Neuron (in vitro differentiated cells): ENCODE data around the gene SERPINB4.

Experiments
- H2AFZ ChIP-seq: one replicate; pipeline ENCODE4 v1.6.1; 2013; ENCODE audit warnings: low read depth, mild to moderate bottlenecking, inconsistent platforms, low read length, moderate library complexity
- H3K27me3 ChIP-seq: one replicate; pipeline ENCODE4 v1.6.1; 2013; ENCODE audit warnings: low read length; ENCODE audit not compliant: insufficient read depth
- H3K36me3 ChIP-seq: one replicate; pipeline ENCODE4 v1.6.1; 2013; ENCODE audit warnings: low read length; ENCODE audit not compliant: insufficient read depth
- H3K4me1 ChIP-seq: one replicate; pipeline ENCODE4 v1.6.1; 2013; ENCODE audit warnings: low read length; ENCODE audit not compliant: insufficient read depth
- H3K4me3 ChIP-seq: 2 replicates; pipeline ENCODE4 v1.5.1; 2013; ENCODE audit warnings: mild to moderate bottlenecking, low read length, moderate library complexity
- H3K9me3 ChIP-seq: one replicate; pipeline ENCODE4 v1.6.1; 2013; ENCODE audit warnings: low read length

Gene SERPINB4

DNA sequence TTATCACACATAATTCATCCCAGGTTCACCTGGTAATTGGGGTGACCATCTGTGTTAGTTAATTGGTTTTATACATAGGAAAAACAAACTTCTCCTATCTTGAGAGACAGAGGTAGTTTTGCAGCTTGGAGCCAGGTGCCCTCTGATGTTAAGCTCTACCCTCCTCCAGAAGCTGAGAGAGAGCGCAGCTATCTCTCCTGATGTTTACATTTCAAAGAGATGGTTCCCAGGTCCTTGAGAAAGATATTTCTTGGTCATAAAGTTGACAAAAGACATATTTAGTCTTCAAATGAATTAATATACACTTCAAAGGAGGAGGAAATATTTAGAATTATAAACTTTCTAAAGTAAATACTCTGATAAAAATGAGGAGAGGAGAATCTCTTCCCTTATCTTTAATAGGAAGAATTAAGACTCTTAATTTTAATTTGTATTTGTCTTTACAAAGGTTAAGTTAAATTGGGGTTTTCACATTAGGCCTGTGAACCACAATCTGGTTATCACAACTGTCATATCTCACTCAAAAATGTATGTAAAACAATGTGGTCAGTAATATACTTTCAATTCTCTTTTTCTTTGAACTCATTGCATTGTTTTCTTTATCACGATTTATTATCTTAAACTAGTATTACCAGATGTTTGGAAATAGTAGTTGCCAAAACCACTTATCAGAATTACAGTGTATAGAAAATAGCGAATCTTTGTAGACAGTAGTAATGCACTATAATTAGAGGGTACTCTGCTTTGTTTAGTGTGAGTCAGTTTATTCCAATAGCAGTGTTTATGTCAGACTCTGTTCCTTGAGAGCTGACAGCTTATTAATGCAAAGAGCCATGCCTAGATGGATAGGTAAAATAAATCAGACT, 26.8 kb downstream of the SERPINB4 start:
- no peaks in the 10 kb centered on the region for H3K9me3 ChIP-seq
- no peaks in the 10 kb centered on the region for H3K27me3 ChIP-seq

DNA sequence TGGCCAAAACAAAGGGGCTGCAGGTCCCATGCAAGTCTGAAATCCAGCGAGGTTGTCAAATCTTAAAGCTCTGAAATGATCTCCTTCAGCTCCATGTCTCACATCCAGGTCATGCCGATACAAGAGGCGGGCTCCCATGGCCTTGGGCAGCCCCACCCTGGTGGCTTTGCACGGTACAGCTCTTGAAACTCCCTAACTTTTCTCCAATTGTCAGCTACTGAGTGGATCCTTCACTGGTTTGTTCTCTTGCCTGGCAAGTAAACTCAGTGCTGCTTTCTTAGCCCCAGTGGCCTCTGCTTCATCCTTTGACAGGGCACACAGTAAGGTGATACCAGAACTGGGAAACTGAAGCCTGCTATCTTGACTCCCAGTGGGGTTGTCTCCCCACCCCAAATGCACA, 30.6 kb downstream of the SERPINB4 start:
- H3K4me3 ChIP-seq: no peak overlapping the region
- no peaks in the 10 kb centered on the region for H3K27me3 ChIP-seq
- no peaks in the 10 kb centered on the region for H3K4me1 ChIP-seq
- no peak overlapping the region for H2AFZ ChIP-seq
- H3K9me3 ChIP-seq: no peaks in the 10 kb centered on the region
- H3K36me3 ChIP-seq: no peaks in the 10 kb centered on the region

More for the DNA sequence above, 26.8 kb downstream of the SERPINB4 start:
- H3K4me3 ChIP-seq: no peak overlapping the region
- no peak overlapping the region for H2AFZ ChIP-seq
- H3K4me1 ChIP-seq: no peaks in the 10 kb centered on the region
- H3K36me3 ChIP-seq: no peaks in the 10 kb centered on the region

DNA sequence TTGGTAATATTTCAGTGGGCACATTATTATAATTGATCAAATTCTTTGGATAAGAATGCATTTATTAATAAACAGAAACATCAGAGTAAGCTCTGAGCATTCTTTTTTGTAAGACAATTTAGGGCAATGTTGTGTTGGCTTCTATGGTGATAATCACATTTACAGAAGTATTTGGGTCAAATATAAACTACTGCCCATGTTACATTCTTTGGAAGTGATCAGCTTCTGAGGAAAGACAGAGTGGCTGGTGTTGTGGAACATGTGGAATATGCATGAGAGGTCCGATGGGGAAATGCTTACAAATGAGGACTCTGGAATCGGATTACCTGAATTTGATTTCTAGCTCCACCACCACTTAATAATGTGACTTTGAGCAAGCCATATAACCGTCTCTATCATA, 37.5 kb downstream of the SERPINB4 start:
- Histone ChIP-seq H3K36me3 (no peaks in the 10 kb centered on the region), H3K9me3 (no peaks in the 10 kb centered on the region), H3K4me1 (no peaks in the 10 kb centered on the region), H3K27me3 (no peaks in the 10 kb centered on the region), H2AFZ (no peak overlapping the region), H3K4me3 (no peak overlapping the region)

DNA sequence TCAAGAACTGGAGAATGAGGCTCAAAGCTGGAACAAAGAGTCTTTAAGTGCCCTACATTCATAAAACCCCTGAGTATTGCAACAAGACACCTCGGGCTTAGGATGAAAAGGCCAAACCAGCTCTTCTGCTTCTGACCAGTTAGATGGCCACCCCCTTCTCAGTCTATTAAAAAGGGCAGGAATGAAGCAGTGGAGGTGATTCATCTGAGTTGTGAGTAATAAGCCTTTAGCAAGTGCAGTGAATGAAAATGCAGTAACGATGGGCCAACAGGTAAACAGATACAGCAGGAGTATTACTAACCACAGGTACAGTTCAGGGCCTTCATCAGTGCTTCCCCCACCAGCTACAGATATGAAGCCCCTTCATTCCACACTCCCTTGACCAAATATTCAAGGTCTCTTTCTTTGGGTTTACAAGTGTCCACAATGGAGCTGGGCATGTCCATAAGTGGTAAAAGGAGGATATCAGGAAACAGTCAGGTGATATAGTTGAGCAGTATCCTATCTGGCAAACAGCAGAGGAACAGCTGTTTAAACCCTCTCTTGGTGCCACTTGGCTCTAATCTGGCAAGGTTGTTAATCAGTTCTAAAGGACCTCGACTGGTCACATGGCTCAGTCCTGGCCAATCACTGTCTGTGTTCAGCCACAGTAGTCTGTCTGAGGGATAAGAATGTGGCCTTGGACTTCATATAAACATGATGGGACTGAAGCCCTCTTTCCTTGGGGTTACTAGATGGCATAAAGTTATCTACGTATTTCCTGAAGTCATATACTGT, 39.1 kb downstream of the SERPINB4 start:
- no peak overlapping the region for H2AFZ ChIP-seq
- no peak overlapping the region for H3K4me3 ChIP-seq
- no peaks in the 10 kb centered on the region for H3K27me3 ChIP-seq
- H3K36me3 ChIP-seq: no peaks in the 10 kb centered on the region
- no peaks in the 10 kb centered on the region for H3K4me1 ChIP-seq
- no peaks in the 10 kb centered on the region for H3K9me3 ChIP-seq

DNA sequence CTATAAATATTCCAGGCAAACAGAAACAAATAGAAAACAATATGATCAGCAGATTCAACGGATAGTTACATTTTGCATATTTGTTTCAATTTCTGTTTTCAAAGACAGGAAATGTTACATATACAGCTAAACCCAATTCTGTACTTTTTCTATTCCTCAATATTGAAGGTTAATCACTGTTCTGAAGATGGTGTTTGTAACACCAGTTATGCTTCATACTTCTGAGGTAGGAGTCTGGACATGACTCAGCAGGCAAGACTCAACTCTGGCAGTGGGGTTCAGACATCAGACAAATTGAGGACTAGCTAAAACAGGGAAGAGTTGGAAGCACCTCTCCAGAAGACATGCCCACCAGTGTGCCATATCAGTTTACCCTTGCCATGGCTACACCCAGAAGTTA, 40.3 kb downstream of the SERPINB4 start:
- Histone ChIP-seq H3K9me3 (no peaks in the 10 kb centered on the region), H3K27me3 (no peaks in the 10 kb centered on the region), H3K36me3 (no peaks in the 10 kb centered on the region), H3K4me1 (no peaks in the 10 kb centered on the region), H2AFZ (no peak overlapping the region), H3K4me3 (no peak overlapping the region)

DNA sequence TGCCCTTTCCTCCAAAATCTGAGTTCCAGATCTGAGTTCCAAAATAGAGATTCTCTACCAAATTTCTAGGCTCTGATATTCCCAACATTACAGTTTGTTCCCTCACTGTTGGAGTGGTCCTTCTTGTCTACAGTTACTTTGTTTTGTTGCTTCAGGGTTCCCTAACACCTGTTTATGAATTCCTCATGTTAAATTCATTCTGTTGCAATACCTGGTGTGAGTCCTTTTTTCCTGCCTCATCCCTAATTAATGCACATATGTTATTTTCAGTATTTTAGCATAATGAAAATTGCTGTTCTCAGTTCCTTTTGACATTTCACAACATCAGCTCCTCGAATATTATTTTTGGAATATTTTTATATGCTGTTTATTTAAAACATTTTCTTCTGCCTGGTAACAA, 40.7 kb downstream of the SERPINB4 start:
- no peaks in the 10 kb centered on the region for H3K9me3 ChIP-seq
- no peaks in the 10 kb centered on the region for H3K27me3 ChIP-seq
- H3K4me3 ChIP-seq: no peak overlapping the region
- no peak overlapping the region for H2AFZ ChIP-seq
- no peaks in the 10 kb centered on the region for H3K36me3 ChIP-seq
- H3K4me1 ChIP-seq: no peaks in the 10 kb centered on the region

DNA sequence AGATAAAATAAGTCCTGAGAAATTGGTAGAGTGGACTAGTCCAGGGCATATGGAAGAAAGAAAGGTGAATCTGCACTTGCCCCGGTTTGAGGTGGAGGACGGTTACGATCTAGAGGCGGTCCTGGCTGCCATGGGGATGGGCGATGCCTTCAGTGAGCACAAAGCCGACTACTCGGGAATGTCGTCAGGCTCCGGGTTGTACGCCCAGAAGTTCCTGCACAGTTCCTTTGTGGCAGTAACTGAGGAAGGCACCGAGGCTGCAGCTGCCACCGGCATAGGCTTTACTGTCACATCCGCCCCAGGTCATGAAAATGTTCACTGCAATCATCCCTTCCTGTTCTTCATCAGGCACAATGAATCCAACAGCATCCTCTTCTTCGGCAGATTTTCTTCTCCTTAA, 47.1 kb downstream of the SERPINB4 start:
- Histone ChIP-seq H3K4me3 (no peak overlapping the region), H2AFZ (no peak overlapping the region), H3K9me3 (no peaks in the 10 kb centered on the region), H3K27me3 (peaks cover 4% of the 10 kb centered on the region), H3K4me1 (no peaks in the 10 kb centered on the region), H3K36me3 (no peaks in the 10 kb centered on the region)

DNA sequence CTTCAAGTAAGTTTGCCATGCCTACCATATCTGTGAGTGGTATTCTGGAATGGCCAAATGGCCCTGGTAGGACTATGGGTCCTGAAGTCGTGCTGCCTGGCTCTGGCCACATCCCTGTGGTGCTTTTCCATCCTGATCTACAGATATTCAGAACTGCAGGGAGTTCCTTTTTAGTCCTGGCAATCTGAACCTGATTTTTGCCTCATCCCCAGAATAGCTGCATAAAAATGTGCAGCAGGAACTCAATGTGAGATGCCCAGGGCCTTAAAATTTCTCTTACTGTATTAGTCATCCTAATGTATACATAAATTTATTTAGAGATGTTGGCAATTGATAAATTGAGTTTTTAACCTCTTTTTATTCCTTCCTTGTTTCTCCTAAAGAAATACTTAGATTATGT, 51.6 kb downstream of the SERPINB4 start:
- Histone ChIP-seq H3K9me3 (no peaks in the 10 kb centered on the region), H3K36me3 (no peaks in the 10 kb centered on the region), H3K4me1 (no peaks in the 10 kb centered on the region), H3K4me3 (no peak overlapping the region), H2AFZ (no peak overlapping the region), H3K27me3 (peaks cover 4% of the 10 kb centered on the region)

DNA sequence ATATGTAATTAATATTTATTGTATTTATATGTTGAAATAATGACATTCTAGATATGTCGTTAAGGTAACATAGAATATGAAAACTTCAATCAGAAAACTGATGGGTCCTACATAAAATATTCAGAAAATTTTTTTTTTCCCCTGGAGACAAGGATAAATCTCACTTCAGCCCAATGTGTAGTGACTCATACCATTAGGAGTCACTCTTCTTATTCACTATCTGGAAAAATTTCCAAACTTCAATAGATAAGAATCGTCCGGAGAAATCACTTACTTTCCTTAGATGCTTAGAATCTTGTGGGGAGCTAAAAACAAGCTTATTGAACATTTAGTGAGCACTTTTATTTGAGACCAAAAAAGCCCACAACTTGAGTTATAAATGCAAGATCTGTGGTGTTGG, 52.3 kb downstream of the SERPINB4 start:
- no peaks in the 10 kb centered on the region for H3K4me1 ChIP-seq
- H3K36me3 ChIP-seq: no peaks in the 10 kb centered on the region
- no peak overlapping the region for H3K4me3 ChIP-seq
- H3K27me3 ChIP-seq: peaks cover 4% of the 10 kb centered on the region
- no peaks in the 10 kb centered on the region for H3K9me3 ChIP-seq
- no peak overlapping the region for H2AFZ ChIP-seq

DNA sequence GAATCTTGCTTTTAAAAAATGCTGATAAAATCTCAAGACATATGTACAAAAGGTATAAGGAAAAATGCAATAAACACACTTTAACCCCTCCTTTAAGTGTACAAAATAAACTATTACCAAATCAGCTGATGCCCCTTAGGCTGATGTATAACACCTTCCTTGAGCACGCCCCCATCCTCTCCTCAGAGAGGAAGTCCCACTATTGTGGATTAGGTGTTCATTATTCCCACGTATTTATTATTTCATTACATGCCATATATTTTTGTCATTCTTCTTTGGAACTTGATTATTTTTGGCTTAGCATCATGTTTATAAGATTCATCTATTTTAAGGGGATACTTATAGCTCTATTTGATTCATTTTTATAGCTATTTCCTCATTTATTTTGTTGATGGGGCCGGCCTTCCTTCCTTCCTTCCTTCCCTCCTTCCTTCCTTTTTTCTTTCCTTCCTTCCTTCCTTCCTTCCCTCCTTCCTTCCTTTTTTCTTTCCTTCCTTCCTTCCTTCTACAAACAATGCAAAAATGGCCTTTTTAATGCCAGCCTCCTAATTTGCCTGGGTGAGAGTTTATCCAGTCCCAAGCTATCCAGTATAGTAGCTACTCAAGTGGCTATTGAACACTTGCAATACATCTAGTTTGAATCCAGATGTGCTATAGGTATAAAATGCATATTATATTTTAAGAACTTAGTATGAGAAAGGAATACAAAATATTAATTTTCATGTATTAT, 52.9 kb downstream of the SERPINB4 start:
- Histone ChIP-seq H3K4me3 (no peak overlapping the region), H2AFZ (no peak overlapping the region), H3K36me3 (no peaks in the 10 kb centered on the region), H3K27me3 (peaks cover 4% of the 10 kb centered on the region), H3K4me1 (no peaks in the 10 kb centered on the region), H3K9me3 (no peaks in the 10 kb centered on the region)

DNA sequence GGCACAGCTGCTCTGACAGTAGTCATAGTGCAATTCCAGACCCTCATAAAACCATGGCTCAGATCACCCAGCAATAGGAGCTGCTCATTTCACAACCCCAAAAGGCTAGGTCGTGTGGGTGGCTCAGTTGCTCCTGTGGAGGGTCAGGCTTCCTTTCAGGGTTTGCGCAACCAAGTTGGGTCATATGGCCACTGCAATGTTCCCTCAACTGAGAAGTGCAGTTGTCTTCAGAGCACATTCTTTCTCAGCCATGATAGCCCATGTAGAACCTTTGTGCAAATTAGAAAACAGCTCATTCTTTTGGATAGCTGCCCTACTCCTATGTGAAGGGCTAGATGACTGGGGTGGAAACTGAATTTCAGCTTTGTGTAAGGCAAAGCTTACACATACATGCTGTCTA, 53.7 kb downstream of the SERPINB4 start:
- no peak overlapping the region for H2AFZ ChIP-seq
- peaks cover 4% of the 10 kb centered on the region for H3K27me3 ChIP-seq
- H3K4me3 ChIP-seq: no peak overlapping the region
- no peaks in the 10 kb centered on the region for H3K4me1 ChIP-seq
- H3K9me3 ChIP-seq: no peaks in the 10 kb centered on the region
- no peaks in the 10 kb centered on the region for H3K36me3 ChIP-seq

DNA sequence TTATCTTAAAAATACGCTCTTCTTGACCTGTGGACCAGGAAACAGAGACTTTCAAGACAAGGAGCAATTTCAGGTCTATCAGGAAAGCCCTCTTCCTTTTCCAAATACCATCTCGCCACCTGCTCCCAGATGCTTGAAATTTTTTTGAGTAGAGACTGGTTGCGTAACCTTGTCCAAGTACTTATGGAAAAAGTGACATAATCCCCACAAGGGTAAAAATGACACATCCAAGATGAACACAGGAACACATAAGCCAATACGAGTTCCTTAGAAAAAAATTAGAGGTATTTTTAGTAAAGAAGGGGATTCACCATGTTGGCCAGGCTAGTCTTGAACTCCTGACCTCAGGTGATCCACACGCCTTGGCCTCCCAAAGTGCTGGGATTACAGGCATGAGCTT, 55.1 kb downstream of the SERPINB4 start:
- H3K4me1 ChIP-seq: no peaks in the 10 kb centered on the region
- H3K36me3 ChIP-seq: no peaks in the 10 kb centered on the region
- no peak overlapping the region for H2AFZ ChIP-seq
- no peak overlapping the region for H3K4me3 ChIP-seq
- no peaks in the 10 kb centered on the region for H3K9me3 ChIP-seq
- H3K27me3 ChIP-seq: peaks cover 4% of the 10 kb centered on the region
